Caco-2 (cell line): Measurements from ENCODE around the gene VAT1L. TPM values are rescaled to one million over a fixed set of nuclear protein-coding genes. Genes with fewer than 3 reads are reported as not detected.

Source experiments
- BruUV-seq: library from RNA; stranded (reverse); fragments of 400-500 nt; replicated peaks from 2 replicates; lab custom pipeline; 2021; lab: Mats Ljungman, UMichigan
- CTCF ChIA-PET: fragments of 300-600 bp; sonication (Branson Sonifier 250); formaldehyde crosslinking; loops from one replicate; lab custom pipeline; 2022; ENCODE audit warnings: antibody characterized with exemption; lab: Charles Lee
- POLR2A ChIA-PET: fragments of 300-600 bp; sonication (Branson Sonifier 250); formaldehyde crosslinking; loops from one replicate; lab custom pipeline; 2022; ENCODE audit warnings: antibody characterized with exemption; lab: Charles Lee
- DNase-seq, 2 experiments: peaks; one replicate each; pipeline versions ENCODE4 v3.0.0 to v3.0.0-alpha.2; 2020 to 2022
- H3K27me3 ChIP-seq: replicated peaks from 2 replicates; pipeline ENCODE4 v1.6.0; 2011; ENCODE audit warnings: low read length; ENCODE audit not compliant: control insufficient read depth, insufficient read depth
- H3K36me3 ChIP-seq: 2 replicates; pipeline ENCODE4 v1.5.1; 2011; ENCODE audit warnings: low read length; ENCODE audit not compliant: control insufficient read depth, insufficient read depth
- H3K4me1 ChIP-seq: fragments of 250-450 bp; sonication (Bioruptor Pico); 2 replicates; pipeline ENCODE4 v1.5.1; 2020; ENCODE audit warnings: mild to moderate bottlenecking
- H3K4me3 ChIP-seq: 2 replicates; pipeline ENCODE4 v1.5.1; 2011; ENCODE audit warnings: low read depth, mild to moderate bottlenecking, control low read depth, low read length
- H3K9me3 ChIP-seq: fragments of 250-450 bp; sonication (Bioruptor Pico); 2 replicates; pipeline ENCODE4 v1.5.1; 2020; ENCODE audit warnings: mild to moderate bottlenecking, moderate library complexity
- H3K27ac Mint-ChIP-seq: one replicate; pipeline ENCODE4 v1.8.0; 2022; ENCODE audit warnings: mixed read lengths; ENCODE audit not compliant: unreplicated experiment
- H3K27me3 Mint-ChIP-seq: one replicate; pipeline ENCODE4 v1.8.0; 2022; ENCODE audit warnings: mixed read lengths; ENCODE audit not compliant: insufficient read depth, unreplicated experiment
- H3K36me3 Mint-ChIP-seq: one replicate; pipeline ENCODE4 v1.8.0; 2022; ENCODE audit warnings: mild to moderate bottlenecking, mixed read lengths; ENCODE audit not compliant: insufficient read depth, unreplicated experiment
- H3K4me1 Mint-ChIP-seq: one replicate; pipeline ENCODE4 v1.8.0; 2022; ENCODE audit warnings: low read depth, mixed read lengths; ENCODE audit not compliant: unreplicated experiment
- H3K4me3 Mint-ChIP-seq: one replicate; pipeline ENCODE4 v1.8.0; 2022; ENCODE audit warnings: mild to moderate bottlenecking, moderate library complexity, mixed read lengths; ENCODE audit not compliant: unreplicated experiment
- H3K9me3 Mint-ChIP-seq: one replicate; pipeline ENCODE4 v1.8.0; 2022; ENCODE audit warnings: mixed read lengths; ENCODE audit not compliant: unreplicated experiment
- intact Hi-C: fragments of 100-400 bp; cut with micrococcal nuclease; formaldehyde crosslinking; loops from one replicate; pipeline ENCODE4 v1.10.0; 2022; ENCODE audit not compliant: unreplicated experiment
- total RNA-seq: library from RNA; stranded (reverse); gene quantifications from 2 replicates; pipeline ENCODE4 v1.2.3, GENCODE V29; 2022
- TF ChIP-seq, protein P1 (sequence below), 2 experiments: fragments of 200-600 bp in 1 of 2; IDR thresholded peaks; 1 replicate in 1 of 2; 2 replicates in 1 of 2; pipeline versions ENCODE4 v1.5.1 to v1.8.0; 2011 to 2022; ENCODE audit warnings: antibody characterized with exemption in 1 of 2, control low read depth in 1 of 2, inconsistent platforms in 1 of 2, low read depth in 1 of 2, low read length in 1 of 2, mild to moderate bottlenecking in 1 of 2, moderate library complexity in 1 of 2; ENCODE audit not compliant: insufficient read depth in 1 of 2, severe bottlenecking in 1 of 2, unreplicated experiment in 1 of 2

VAT1L gene
- total RNA-seq, 1 experiment from 2014 or later = not detected

DNA sequence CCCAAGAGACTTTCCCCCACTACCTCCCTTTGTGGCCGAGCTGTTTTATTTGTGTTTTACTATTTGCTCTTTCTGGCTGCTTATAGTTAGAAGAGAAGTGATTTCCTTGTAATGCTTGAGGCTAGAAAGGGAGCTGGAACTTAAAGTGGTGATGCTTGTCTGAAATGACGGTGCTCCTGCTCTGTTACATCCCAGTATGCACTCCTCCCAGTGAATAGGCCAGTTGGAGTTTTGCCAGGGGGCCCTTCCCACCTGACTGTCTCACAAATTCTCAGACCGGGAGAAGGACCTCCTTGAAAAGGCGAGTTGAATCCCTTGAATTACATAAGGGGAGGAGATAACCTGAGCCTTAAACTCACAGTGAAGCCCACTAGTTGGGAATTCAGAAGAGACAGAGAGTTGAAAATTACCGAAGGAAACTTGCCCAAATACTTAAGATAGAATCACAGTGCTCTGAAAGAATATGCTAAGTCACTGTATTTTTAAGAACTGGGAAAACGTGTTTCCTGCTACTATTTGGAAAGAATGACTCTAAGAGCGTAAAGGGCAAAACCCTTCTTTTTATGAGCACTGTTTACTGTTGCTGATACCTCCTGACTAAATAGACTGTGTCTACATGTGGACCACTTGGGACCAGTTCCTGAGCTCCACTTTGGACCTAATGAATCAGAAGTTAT, 149.2 kb downstream of the VAT1L start:
- ChIA-PET CTCF (no interaction called here), POLR2A (no interaction called here)
- intact Hi-C loops = no loop called here
- peaks cover 8% of the 10 kb centered on the region for H3K9me3 Mint-ChIP-seq
- H3K27me3 ChIP-seq = no peaks in the 10 kb centered on the region
- H3K4me1 Mint-ChIP-seq = no peaks in the 10 kb centered on the region
- H3K27ac Mint-ChIP-seq = no peak overlapping the region
- H3K4me3 ChIP-seq = no peak overlapping the region
- peaks cover 10% of the 10 kb centered on the region for H3K27me3 Mint-ChIP-seq
- BruUV-seq = no TSS peak
- no peaks in the 10 kb centered on the region for H3K4me1 ChIP-seq
- DNase-seq = no peak
- no peak overlapping the region for H3K4me3 Mint-ChIP-seq
- TF ChIP-seq, protein P1, sequence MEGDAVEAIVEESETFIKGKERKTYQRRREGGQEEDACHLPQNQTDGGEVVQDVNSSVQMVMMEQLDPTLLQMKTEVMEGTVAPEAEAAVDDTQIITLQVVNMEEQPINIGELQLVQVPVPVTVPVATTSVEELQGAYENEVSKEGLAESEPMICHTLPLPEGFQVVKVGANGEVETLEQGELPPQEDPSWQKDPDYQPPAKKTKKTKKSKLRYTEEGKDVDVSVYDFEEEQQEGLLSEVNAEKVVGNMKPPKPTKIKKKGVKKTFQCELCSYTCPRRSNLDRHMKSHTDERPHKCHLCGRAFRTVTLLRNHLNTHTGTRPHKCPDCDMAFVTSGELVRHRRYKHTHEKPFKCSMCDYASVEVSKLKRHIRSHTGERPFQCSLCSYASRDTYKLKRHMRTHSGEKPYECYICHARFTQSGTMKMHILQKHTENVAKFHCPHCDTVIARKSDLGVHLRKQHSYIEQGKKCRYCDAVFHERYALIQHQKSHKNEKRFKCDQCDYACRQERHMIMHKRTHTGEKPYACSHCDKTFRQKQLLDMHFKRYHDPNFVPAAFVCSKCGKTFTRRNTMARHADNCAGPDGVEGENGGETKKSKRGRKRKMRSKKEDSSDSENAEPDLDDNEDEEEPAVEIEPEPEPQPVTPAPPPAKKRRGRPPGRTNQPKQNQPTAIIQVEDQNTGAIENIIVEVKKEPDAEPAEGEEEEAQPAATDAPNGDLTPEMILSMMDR (IDR thresholded peaks at IDR 0.05; ENCODE audit: insufficient read depth in 1 of 2, low read depth in 1 of 2, low read length in 1 of 2, severe bottlenecking in 1 of 2, unreplicated experiment in 1 of 2) = no peak
- H3K36me3 Mint-ChIP-seq = no peaks in the 10 kb centered on the region
- H3K36me3 ChIP-seq = no peaks in the 10 kb centered on the region
- 0 out of 2 replicates have a peak, but pooled peaks cover 4% of the 10 kb centered on the region for H3K9me3 ChIP-seq

DNA sequence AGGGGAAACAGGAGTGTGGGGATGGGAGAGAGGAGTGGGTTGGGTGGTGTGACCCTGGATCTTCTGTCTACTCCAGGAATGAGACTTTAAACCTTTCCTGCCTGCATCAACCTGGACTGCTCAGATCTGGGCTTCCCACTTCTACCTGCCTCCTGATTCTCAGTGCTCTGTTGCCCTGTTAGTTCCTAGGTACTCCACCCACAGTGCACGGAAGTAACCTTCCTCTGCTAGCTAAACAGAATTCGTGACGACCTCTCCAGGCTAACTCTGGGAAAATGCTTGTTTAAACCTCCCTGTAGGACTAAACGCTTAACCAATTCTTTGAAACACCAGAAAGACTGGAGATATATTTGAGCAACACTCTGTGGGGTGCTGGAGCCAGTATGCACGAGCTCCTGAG, 150.5 kb downstream of the VAT1L start:
- H3K4me1 ChIP-seq = no peaks in the 10 kb centered on the region

DNA sequence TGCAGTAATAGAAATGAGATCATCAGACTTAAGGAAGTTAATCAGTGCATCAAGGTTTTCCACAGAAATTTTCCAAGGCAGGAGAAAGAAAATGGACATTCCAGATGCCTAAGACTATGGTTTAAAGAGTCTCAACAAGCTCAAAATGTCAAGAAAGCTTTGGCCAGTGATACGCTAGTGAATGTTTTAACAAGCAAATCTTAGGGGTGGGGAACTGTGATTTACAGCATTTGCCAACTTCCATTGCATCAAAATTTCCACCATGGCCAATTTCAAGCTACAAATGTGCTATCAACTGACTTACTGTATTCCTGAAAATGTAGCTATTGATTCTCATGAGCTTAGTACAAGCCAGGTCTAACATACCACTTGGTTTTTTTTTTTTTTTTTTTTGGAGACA, 151.6 kb downstream of the VAT1L start:
- intact Hi-C loops = no loop called here

More for the DNA sequence above, 150.5 kb downstream of the VAT1L start:
- ChIA-PET POLR2A (no interaction called here), CTCF (no interaction called here)
- TF ChIP-seq, protein P1 (IDR thresholded peaks at IDR 0.05; ENCODE audit: insufficient read depth in 1 of 2, low read depth in 1 of 2, low read length in 1 of 2, severe bottlenecking in 1 of 2, unreplicated experiment in 1 of 2) = no peak
- Mint-ChIP-seq H3K36me3 (no peaks in the 10 kb centered on the region), H3K27me3 (peaks cover 4% of the 10 kb centered on the region), H3K4me3 (no peak overlapping the region), H3K4me1 (no peaks in the 10 kb centered on the region), H3K9me3 (peaks cover 8% of the 10 kb centered on the region), H3K27ac (no peak overlapping the region)
- Histone ChIP-seq H3K9me3 (0 out of 2 replicates have a peak, but pooled peaks cover 4% of the 10 kb centered on the region), H3K36me3 (no peaks in the 10 kb centered on the region), H3K27me3 (no peaks in the 10 kb centered on the region), H3K4me3 (no peak overlapping the region)
- no peak for DNase-seq
- intact Hi-C loops = no loop called here
- BruUV-seq = no TSS peak

More for the DNA sequence above, 151.6 kb downstream of the VAT1L start:
- H3K9me3 ChIP-seq = 0 out of 2 replicates have a peak, but pooled peaks cover 4% of the 10 kb centered on the region
- TF ChIP-seq, protein P1 (IDR thresholded peaks at IDR 0.05; ENCODE audit: insufficient read depth in 1 of 2, low read depth in 1 of 2, low read length in 1 of 2, severe bottlenecking in 1 of 2, unreplicated experiment in 1 of 2) = no peak
- H3K4me1 Mint-ChIP-seq = no peaks in the 10 kb centered on the region
- no peaks in the 10 kb centered on the region; the same call in 1 of the 2 replicates for H3K27me3 ChIP-seq
- H3K36me3 ChIP-seq = no peaks in the 10 kb centered on the region
- peaks cover 3% of the 10 kb centered on the region for H3K27me3 Mint-ChIP-seq
- no peak overlapping the region for H3K4me3 ChIP-seq
- H3K36me3 Mint-ChIP-seq = no peaks in the 10 kb centered on the region
- peaks cover 8% of the 10 kb centered on the region for H3K9me3 Mint-ChIP-seq
- CTCF ChIA-PET = no interaction called here
- POLR2A ChIA-PET = no interaction called here
- H3K4me1 ChIP-seq = no peaks in the 10 kb centered on the region
- no peak overlapping the region for H3K27ac Mint-ChIP-seq
- DNase-seq = no peak
- no peak overlapping the region for H3K4me3 Mint-ChIP-seq
- BruUV-seq = no TSS peak
